Liver (tissue), 9 donors: ENCODE data around the gene SLC35E3. TPM values are rescaled to one million over a fixed set of nuclear protein-coding genes. Genes with fewer than 3 reads are reported as not detected.

ENCODE experiments used
- DNase-seq: peaks from one replicate; pipeline ENCODE4 v3.0.0-alpha.2; 2017; ENCODE audit warnings: low spot score
- H3K27ac ChIP-seq, 2 donors: one replicate each; pipeline ENCODE4 v1.7.0; 2013; ENCODE audit warnings: inconsistent platforms in 2 of 2, low read length in 2 of 2, control low read depth in 1 of 2, low read depth in 1 of 2, mild to moderate bottlenecking in 1 of 2
- H3K27me3 ChIP-seq, 4 donors: one replicate each; pipeline versions ENCODE4 v1.6.1 to v1.7.0; 2013; ENCODE audit warnings: low read length in 3 of 4, inconsistent platforms in 1 of 4, mild to moderate bottlenecking in 1 of 4, moderate library complexity in 1 of 4; ENCODE audit not compliant: control insufficient read depth in 4 of 4, insufficient read depth in 4 of 4
- H3K36me3 ChIP-seq, 4 donors: one replicate each; pipeline versions ENCODE4 v1.6.1 to v1.7.0; 2013; ENCODE audit warnings: low read length in 3 of 4, mild to moderate bottlenecking in 3 of 4, low read depth in 1 of 4, moderate library complexity in 1 of 4; ENCODE audit not compliant: control insufficient read depth in 4 of 4, insufficient read depth in 3 of 4
- H3K4me1 ChIP-seq, 4 donors: one replicate each; pipeline versions ENCODE4 v1.6.1 to v1.7.0; 2013; ENCODE audit warnings: low read length in 3 of 4, mild to moderate bottlenecking in 3 of 4, moderate library complexity in 1 of 4; ENCODE audit not compliant: control insufficient read depth in 4 of 4, insufficient read depth in 4 of 4
- H3K4me3 ChIP-seq, 3 donors: one replicate each; pipeline versions ENCODE4 v1.6.1 to v1.7.0; 2013; ENCODE audit warnings: low read length in 3 of 3, control low read depth in 1 of 3, low read depth in 1 of 3, mild to moderate bottlenecking in 1 of 3
- H3K9ac ChIP-seq, 2 donors: one replicate each; pipeline ENCODE4 v1.7.0; 2013; ENCODE audit warnings: low read length in 2 of 2, mild to moderate bottlenecking in 2 of 2, moderate library complexity in 2 of 2, control low read depth in 1 of 2, low read depth in 1 of 2
- H3K9me3 ChIP-seq, 4 donors: one replicate each; pipeline versions ENCODE4 v1.6.1 to v1.7.0; 2013; ENCODE audit warnings: low read length in 3 of 4; ENCODE audit not compliant: control insufficient read depth in 4 of 4
- ATF3 ChIP-seq: IDR thresholded peaks from 2 replicates; pipeline ENCODE4 v1.6.1; 2016; ENCODE audit warnings: antibody characterized with exemption
- CTCF ChIP-seq: fragments of 150-350 bp; IDR thresholded peaks from 2 replicates; pipeline ENCODE4 v1.5.1; 2017; ENCODE audit warnings: improper control_type of control experiment, low read depth, low read length; ENCODE audit not compliant: missing input control
- EGR1 ChIP-seq, 2 donors: IDR thresholded peaks; 2 replicates each; pipeline ENCODE4 v1.6.1; 2016 to 2018; ENCODE audit warnings: antibody characterized with exemption in 2 of 2, low read depth in 2 of 2
- FOXA1 ChIP-seq: IDR thresholded peaks from 2 replicates; pipeline ENCODE4 v1.6.1; 2016; ENCODE audit warnings: antibody characterized with exemption
- FOXA2 ChIP-seq: IDR thresholded peaks from 2 replicates; pipeline ENCODE4 v1.6.1; 2016; ENCODE audit warnings: antibody characterized with exemption
- GABPA ChIP-seq, 2 donors: IDR thresholded peaks in 1 of 2; conservative IDR thresholded peaks in 1 of 2; 2 replicates each; pipeline ENCODE4 v1.6.1; 2016; ENCODE audit warnings: antibody characterized with exemption in 2 of 2, mild to moderate bottlenecking in 1 of 2, moderate library complexity in 1 of 2
- HNF4A ChIP-seq, 2 donors: conservative IDR thresholded peaks; 2 replicates each; pipeline ENCODE4 v1.6.1; 2016; ENCODE audit warnings: antibody characterized with exemption in 2 of 2, mild to moderate bottlenecking in 2 of 2
- HNF4G ChIP-seq: IDR thresholded peaks from 2 replicates; pipeline ENCODE4 v1.6.1; 2016; ENCODE audit warnings: antibody characterized with exemption
- JUND ChIP-seq, 2 donors: IDR thresholded peaks; 2 replicates each; pipeline ENCODE4 v1.6.1; 2016; ENCODE audit warnings: antibody characterized with exemption in 2 of 2
- MAX ChIP-seq: IDR thresholded peaks from 2 replicates; pipeline ENCODE4 v1.6.1; 2016; ENCODE audit warnings: antibody characterized with exemption
- NR2F2 ChIP-seq: IDR thresholded peaks from 2 replicates; pipeline ENCODE4 v1.6.1; 2016; ENCODE audit warnings: antibody characterized with exemption
- RAD21 ChIP-seq, 2 donors: IDR thresholded peaks; 2 replicates each; pipeline ENCODE4 v1.6.1; 2016; ENCODE audit warnings: antibody characterized with exemption in 2 of 2, mild to moderate bottlenecking in 2 of 2
- SP1 ChIP-seq: IDR thresholded peaks from 2 replicates; pipeline ENCODE4 v1.6.1; 2018; ENCODE audit warnings: antibody characterized with exemption, mild to moderate bottlenecking
- TAF1 ChIP-seq: conservative IDR thresholded peaks from 2 replicates; pipeline ENCODE4 v1.6.1; 2016; ENCODE audit warnings: antibody characterized with exemption, mild to moderate bottlenecking
- YY1 ChIP-seq: IDR thresholded peaks from 2 replicates; pipeline ENCODE4 v1.6.1; 2016; ENCODE audit warnings: antibody characterized with exemption, mild to moderate bottlenecking
- ZBTB33 ChIP-seq: IDR thresholded peaks from 2 replicates; pipeline ENCODE4 v1.6.1; 2016; ENCODE audit warnings: antibody characterized with exemption
- WGBS: extraction: QIAGEN DNeasy Blood & Tissue Kit; methylation state at CpG from one replicate; pipeline ENCODE4 v1.1.7; 2013; 5-methylcytosine and 5-hydroxymethylcytosine counted together
- polyA plus RNA-seq, 2 donors: library from polyadenylated mRNA; stranded (reverse) in 1 of 2; unstranded in 1 of 2; fragments of 200-250 nt in 1 of 2; fragments of >200 nt in 1 of 2; fragmentation: Nextera tagmentation in 1 of 2; extraction: Ambion mirVana in 1 of 2; gene quantifications; one replicate each; pipeline versions ENCODE4 v1.2.1 to v1.2.3, GENCODE V29; 2013 to 2015
- total RNA-seq, 2 donors: library from RNA; depleted of rRNA; stranded (reverse); fragments of >200 nt; gene quantifications; one replicate each; pipeline ENCODE4 v1.2.3, GENCODE V29; 2014
- donor health status: healthy.
- donor health status: healthy.
- donor health status: healthy.
- donor health status: healthy.
- donor health status: healthy.

SLC35E3 gene
- total and polyA plus RNA-seq, 4 donors: 2.1 to 6.0 (median 4.6) TPM

- TF ChIP-seq JUND (IDR thresholded peaks at IDR 0.05) (peak in 1 of 2 donors; percentile 21), TAF1 (peak; percentile 76)
Observed at GRCh38 chr12:68804657-68805591, 58.9 kb downstream of the SLC35E3 start (continued).

- H3K27ac ChIP-seq: peak overlapping the region; percentile 50 to 86
- H3K4me1 ChIP-seq: peaks cover 0 to 15% (median 4%) of the 10 kb centered on the region in 4 donors
- 54% methylated on average over 7 of the region's 7 CpGs for WGBS
Observed at GRCh38 chr12:68805592-68806120, 59.7 kb downstream of the SLC35E3 start.

More at GRCh38 chr12:68805592-68806120, 59.7 kb downstream of the SLC35E3 start:
- no peaks in the 10 kb centered on the region for H3K9me3 ChIP-seq
- H3K36me3 ChIP-seq: peaks cover 0 to 5% (median 3%) of the 10 kb centered on the region in 4 donors
- H3K27me3 ChIP-seq: no peaks in the 10 kb centered on the region
- peak overlapping the region; percentile 53 to 97 (median 64) for H3K4me3 ChIP-seq
- peak overlapping the region; percentile 78 to 89 for H3K9ac ChIP-seq
- no peak for DNase-seq
- TF ChIP-seq HNF4A (conservative IDR thresholded peaks at IDR 0.05): no peak
- no peak for TF ChIP-seq EGR1 (IDR thresholded peaks at IDR 0.05; ENCODE audit: low read depth in 2 of 2)
- TF ChIP-seq JUND (IDR thresholded peaks at IDR 0.05): no peak
- TF ChIP-seq FOXA1: no peak
- TF ChIP-seq HNF4G: no peak
- no peak for TF ChIP-seq SP1
- no peak for TF ChIP-seq FOXA2
- no peak for TF ChIP-seq GABPA (IDR thresholded peaks at IDR 0.05 in 1 of 2, conservative IDR thresholded peaks at IDR 0.05 in 1 of 2)
- no peak for TF ChIP-seq TAF1
- TF ChIP-seq YY1: no peak
- TF ChIP-seq RAD21 (IDR thresholded peaks at IDR 0.05): no peak
- no peak for TF ChIP-seq NR2F2
- TF ChIP-seq ATF3: no peak
- no peak for TF ChIP-seq ZBTB33
- TF ChIP-seq CTCF: no peak
- no peak for TF ChIP-seq MAX
